ENCODE results near the gene CHID1.

The CHID1 gene

DNA sequence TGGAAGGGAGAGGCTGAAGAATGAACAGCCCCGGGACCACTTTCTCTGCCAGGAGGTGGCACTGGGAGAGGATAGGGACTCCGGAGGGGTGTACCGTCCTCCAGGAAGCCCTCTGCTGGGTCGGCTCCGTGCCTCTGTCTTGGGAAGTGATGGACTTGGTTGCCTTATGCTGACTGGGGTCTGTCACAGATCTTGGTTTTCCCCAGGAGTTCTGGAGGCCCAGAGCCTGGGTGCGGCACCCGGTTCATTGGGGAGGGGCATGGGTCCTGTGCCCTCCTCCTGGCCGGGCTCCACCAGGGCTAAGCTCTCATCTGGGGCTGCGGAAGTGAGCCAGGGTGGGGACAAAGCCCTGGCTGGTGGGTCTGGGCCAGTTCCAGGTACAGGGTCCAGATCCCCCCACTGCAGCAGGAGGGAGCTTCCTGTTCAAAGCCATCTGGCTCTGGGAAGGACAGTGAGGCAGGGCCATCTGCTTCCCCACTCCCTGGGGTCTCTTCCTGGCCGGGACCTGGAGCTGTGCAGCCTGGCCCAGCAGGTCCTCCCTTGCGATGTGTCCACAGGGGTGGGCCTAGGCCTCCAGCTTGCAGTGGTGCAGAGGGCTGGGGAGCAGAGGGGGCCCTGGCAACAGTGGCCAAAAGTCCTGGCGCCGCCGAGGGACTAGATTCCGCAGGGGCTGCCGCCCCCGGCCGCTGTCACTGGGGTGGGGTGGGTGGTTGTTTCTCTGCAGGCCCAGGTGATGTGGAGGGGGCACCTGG lies 14.0 kb upstream of the CHID1 start:
- DNase-seq: no peak
- peaks cover 9% of the 10 kb centered on the region for H3K79me1 ChIP-seq (ENCODE audit: low read length)
- no peak overlapping the region for H3K23ac ChIP-seq (ENCODE audit: low read length)
- no peak overlapping the region for H2BK12ac ChIP-seq (ENCODE audit: low read length)
- H4K91ac ChIP-seq (ENCODE audit: low read depth, low read length): peak overlapping the region; percentile 85
- WGBS (ENCODE audit: extremely low coverage, insufficient coverage, insufficient read length): no CpG with 5 or more reads among the region's 18 CpGs
- no peak overlapping the region for H4K12ac ChIP-seq (ENCODE audit: low read depth, low read length)
- H3K79me2 ChIP-seq (ENCODE audit: control insufficient read depth, insufficient read depth, low read length, poor library complexity): peaks cover 15% of the 10 kb centered on the region
- no peak overlapping the region for H3K4me3 ChIP-seq (ENCODE audit: low read depth, low read length)
- H4K8ac ChIP-seq (ENCODE audit: low read depth, low read length): no peak overlapping the region
- no peak overlapping the region for H3K18ac ChIP-seq (ENCODE audit: low read length)
- no peaks in the 10 kb centered on the region for H3K27me3 ChIP-seq (ENCODE audit: insufficient read depth, low read length)
- H3K9ac ChIP-seq (ENCODE audit: low read length): no peak overlapping the region
- no peak overlapping the region for H3K14ac ChIP-seq (ENCODE audit: low read length)
- no peak overlapping the region for H3K4ac ChIP-seq (ENCODE audit: low read depth, low read length)
- H3K4me1 ChIP-seq (ENCODE audit: control insufficient read depth in 1 of 2, insufficient read depth in 2 of 2, low read length in 2 of 2): peaks cover 3 to 15% of the 10 kb centered on the region in 2 experiments
- no peak overlapping the region for H3K4me2 ChIP-seq (ENCODE audit: low read length)
- H2AFZ ChIP-seq (ENCODE audit: insufficient read depth, low read length, poor library complexity): no peak overlapping the region
- peak overlapping the region; percentile 4 for H2AK5ac ChIP-seq (ENCODE audit: low read length)
- H2BK120ac ChIP-seq (ENCODE audit: insufficient read depth, low read length, poor library complexity): no peak overlapping the region
- peaks cover 10 to 13% of the 10 kb centered on the region in 2 experiments for H3K36me3 ChIP-seq (ENCODE audit: control insufficient read depth in 1 of 2, insufficient read depth in 2 of 2, low read length in 2 of 2)
- no peak overlapping the region for H2BK5ac ChIP-seq (ENCODE audit: low read depth, low read length, poor library complexity)
- no peaks in the 10 kb centered on the region for H3K9me3 ChIP-seq (ENCODE audit: insufficient read depth, low read depth, low read length)
- no peak overlapping the region for H3K27ac ChIP-seq (ENCODE audit: low read depth, low read length)

DNA sequence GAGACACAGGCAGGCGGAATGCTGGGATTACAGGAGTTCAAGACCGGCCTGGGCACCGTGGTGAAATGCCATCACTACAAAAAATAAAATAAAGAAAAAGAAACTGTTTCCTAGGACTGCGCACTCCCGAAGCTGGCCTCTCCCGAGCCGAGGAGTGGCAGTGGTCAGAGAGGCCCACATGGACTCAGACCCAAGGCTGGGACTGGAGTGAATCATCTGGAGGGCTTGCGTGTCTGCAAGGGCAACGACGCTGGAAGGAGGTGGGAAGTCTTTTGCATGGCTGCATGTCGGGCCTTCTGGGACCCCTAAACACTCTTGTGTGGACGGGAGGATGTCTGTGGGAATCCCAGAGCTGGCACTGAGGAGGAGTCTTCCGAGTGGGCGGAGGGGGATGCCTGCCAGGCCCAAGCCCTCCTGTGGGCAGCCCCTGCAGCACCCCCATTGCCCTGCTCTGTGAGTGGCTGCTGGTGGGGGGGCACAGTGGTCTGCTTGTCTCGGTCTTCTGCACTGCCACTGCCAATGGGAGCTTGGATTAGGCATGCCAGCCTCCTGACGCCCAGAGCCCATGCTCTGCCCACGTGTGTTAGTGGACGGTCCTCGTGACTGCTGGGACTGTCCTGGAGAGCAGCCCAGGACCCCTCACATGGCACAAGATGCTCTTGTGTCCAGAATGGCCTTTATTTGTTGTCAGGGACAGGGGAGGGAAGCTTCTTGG lies 13.2 kb upstream of the CHID1 start:
- no CpG with 5 or more reads among the region's 19 CpGs for WGBS (ENCODE audit: extremely low coverage, insufficient coverage, insufficient read length)
- Histone ChIP-seq H3K4ac (ENCODE audit: low read depth, low read length) (no peak overlapping the region), H4K12ac (ENCODE audit: low read depth, low read length) (no peak overlapping the region), H2BK5ac (ENCODE audit: low read depth, low read length, poor library complexity) (no peak overlapping the region), H3K9me3 (ENCODE audit: insufficient read depth, low read depth, low read length) (peaks cover 2% of the 10 kb centered on the region), H3K27ac (ENCODE audit: low read depth, low read length) (no peak overlapping the region), H3K23ac (ENCODE audit: low read length) (no peak overlapping the region), H3K4me3 (ENCODE audit: low read depth, low read length) (no peak overlapping the region), H3K36me3 (ENCODE audit: control insufficient read depth in 1 of 2, insufficient read depth in 2 of 2, low read length in 2 of 2) (peaks cover 7 to 8% of the 10 kb centered on the region in 2 experiments), H3K4me2 (ENCODE audit: low read length) (no peak overlapping the region), H3K18ac (ENCODE audit: low read length) (no peak overlapping the region), H4K91ac (ENCODE audit: low read depth, low read length) (no peak overlapping the region), H2AFZ (ENCODE audit: insufficient read depth, low read length, poor library complexity) (no peak overlapping the region), H3K79me2 (ENCODE audit: control insufficient read depth, insufficient read depth, low read length, poor library complexity) (peaks cover 10% of the 10 kb centered on the region), H4K8ac (ENCODE audit: low read depth, low read length) (no peak overlapping the region), H2AK5ac (ENCODE audit: low read length) (no peak overlapping the region), H3K27me3 (ENCODE audit: insufficient read depth, low read length) (no peaks in the 10 kb centered on the region), H2BK12ac (ENCODE audit: low read length) (no peak overlapping the region), H3K4me1 (ENCODE audit: control insufficient read depth in 1 of 2, insufficient read depth in 2 of 2, low read length in 2 of 2) (peaks cover 3 to 10% of the 10 kb centered on the region in 2 experiments), H2BK120ac (ENCODE audit: insufficient read depth, low read length, poor library complexity) (no peak overlapping the region), H3K14ac (ENCODE audit: low read length) (no peak overlapping the region), H3K79me1 (ENCODE audit: low read length) (peaks cover 9% of the 10 kb centered on the region), H3K9ac (ENCODE audit: low read length) (no peak overlapping the region)
- no peak for DNase-seq

DNA sequence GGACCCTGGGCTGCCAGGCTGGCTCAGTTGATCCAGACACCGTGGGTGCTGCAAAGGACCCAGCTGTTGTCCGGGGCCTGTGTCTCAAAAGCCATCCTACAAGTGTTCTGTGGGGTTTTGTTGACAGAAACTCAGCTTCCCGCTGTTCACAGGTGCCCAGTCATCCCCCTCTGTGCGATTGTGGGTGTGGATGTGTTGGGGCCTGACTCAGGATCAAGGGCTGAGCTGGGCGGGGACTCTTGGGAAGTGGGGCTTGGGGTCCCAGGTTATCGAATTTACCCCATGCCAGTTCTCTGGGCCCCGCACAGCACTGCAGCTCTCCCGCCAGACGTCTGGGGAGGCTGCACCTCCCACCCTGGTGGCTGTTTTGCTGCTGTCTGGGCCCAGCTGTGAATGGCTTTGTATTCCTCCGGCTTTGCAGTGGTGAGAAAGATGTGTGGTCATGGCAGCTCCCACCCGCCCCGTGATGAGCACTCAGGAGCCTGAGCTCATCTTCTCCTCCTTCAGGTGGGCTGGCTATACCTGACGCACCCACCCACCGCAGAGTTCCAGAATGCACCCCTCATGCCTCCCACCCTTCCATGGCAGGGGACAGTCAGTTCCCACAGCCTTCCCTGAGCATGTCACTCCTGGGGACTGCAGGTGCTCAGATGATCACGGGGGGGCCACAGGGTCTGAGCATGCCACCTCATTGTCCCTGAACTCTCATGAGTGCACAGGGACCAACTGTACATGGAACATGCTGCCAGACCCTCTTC lies 11.5 kb upstream of the CHID1 start:
- no peak for DNase-seq
- no peak overlapping the region for H3K4ac ChIP-seq (ENCODE audit: low read depth, low read length)
- H3K18ac ChIP-seq (ENCODE audit: low read length): no peak overlapping the region
- H4K12ac ChIP-seq (ENCODE audit: low read depth, low read length): no peak overlapping the region
- H2AFZ ChIP-seq (ENCODE audit: insufficient read depth, low read length, poor library complexity): no peak overlapping the region
- H3K4me3 ChIP-seq (ENCODE audit: low read depth, low read length): no peak overlapping the region
- H4K91ac ChIP-seq (ENCODE audit: low read depth, low read length): no peak overlapping the region
- H2AK5ac ChIP-seq (ENCODE audit: low read length): no peak overlapping the region
- no peak overlapping the region for H2BK120ac ChIP-seq (ENCODE audit: insufficient read depth, low read length, poor library complexity)
- H2BK12ac ChIP-seq (ENCODE audit: low read length): no peak overlapping the region
- peaks cover 9% of the 10 kb centered on the region for H3K79me1 ChIP-seq (ENCODE audit: low read length)
- H3K36me3 ChIP-seq (ENCODE audit: control insufficient read depth in 1 of 2, insufficient read depth in 2 of 2, low read length in 2 of 2): peaks cover under 1 to 2% of the 10 kb centered on the region in 2 experiments
- no peak overlapping the region for H3K4me2 ChIP-seq (ENCODE audit: low read length)
- H3K14ac ChIP-seq (ENCODE audit: low read length): no peak overlapping the region
- H3K27me3 ChIP-seq (ENCODE audit: insufficient read depth, low read length): no peaks in the 10 kb centered on the region
- peaks cover 6% of the 10 kb centered on the region for H3K79me2 ChIP-seq (ENCODE audit: control insufficient read depth, insufficient read depth, low read length, poor library complexity)
- H3K4me1 ChIP-seq (ENCODE audit: control insufficient read depth in 1 of 2, insufficient read depth in 2 of 2, low read length in 2 of 2): peaks cover 3 to 6% of the 10 kb centered on the region in 2 experiments
- no peak overlapping the region for H3K9ac ChIP-seq (ENCODE audit: low read length)
- no peak overlapping the region for H3K23ac ChIP-seq (ENCODE audit: low read length)
- no peak overlapping the region for H2BK5ac ChIP-seq (ENCODE audit: low read depth, low read length, poor library complexity)
- no peak overlapping the region for H4K8ac ChIP-seq (ENCODE audit: low read depth, low read length)
- no peak overlapping the region for H3K27ac ChIP-seq (ENCODE audit: low read depth, low read length)
- H3K9me3 ChIP-seq (ENCODE audit: insufficient read depth, low read depth, low read length): peaks cover 2% of the 10 kb centered on the region
- no CpG with 5 or more reads among the region's 15 CpGs for WGBS (ENCODE audit: extremely low coverage, insufficient coverage, insufficient read length)

DNA sequence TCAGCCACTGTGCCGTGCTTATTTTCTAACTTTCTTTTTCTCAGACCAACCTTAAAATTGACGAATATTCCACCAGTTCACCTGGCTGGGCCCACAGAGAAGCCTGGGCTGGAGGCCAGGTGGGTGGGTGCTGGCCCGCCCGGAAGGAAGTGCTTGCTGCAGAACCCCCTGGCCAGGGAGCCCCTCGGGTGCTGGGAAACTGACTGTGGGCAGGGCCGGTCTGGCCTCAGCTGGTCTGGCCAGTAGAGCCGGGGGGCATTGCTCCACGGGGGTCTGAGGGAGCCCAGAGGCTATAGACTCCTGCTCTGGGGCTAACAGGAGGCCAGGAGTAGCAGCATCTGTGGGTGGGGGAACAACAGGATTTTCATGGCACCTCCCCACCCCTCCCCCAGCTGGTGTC lies 6.8 kb upstream of the CHID1 start:
- no peak overlapping the region for H3K14ac ChIP-seq (ENCODE audit: low read length)

More for the DNA sequence above, 6.8 kb upstream of the CHID1 start:
- Histone ChIP-seq H4K12ac (ENCODE audit: low read depth, low read length) (no peak overlapping the region), H3K18ac (ENCODE audit: low read length) (no peak overlapping the region), H3K4ac (ENCODE audit: low read depth, low read length) (no peak overlapping the region), H3K4me3 (ENCODE audit: low read depth, low read length) (no peak overlapping the region), H3K79me1 (ENCODE audit: low read length) (no peaks in the 10 kb centered on the region), H3K23ac (ENCODE audit: low read length) (no peak overlapping the region), H2BK5ac (ENCODE audit: low read depth, low read length, poor library complexity) (no peak overlapping the region), H3K36me3 (ENCODE audit: control insufficient read depth in 1 of 2, insufficient read depth in 2 of 2, low read length in 2 of 2) (no peaks in the 10 kb centered on the region), H4K8ac (ENCODE audit: low read depth, low read length) (no peak overlapping the region), H2BK12ac (ENCODE audit: low read length) (no peak overlapping the region), H2BK120ac (ENCODE audit: insufficient read depth, low read length, poor library complexity) (no peak overlapping the region), H2AK5ac (ENCODE audit: low read length) (no peak overlapping the region), H2AFZ (ENCODE audit: insufficient read depth, low read length, poor library complexity) (no peak overlapping the region), H4K91ac (ENCODE audit: low read depth, low read length) (no peak overlapping the region), H3K9me3 (ENCODE audit: insufficient read depth, low read depth, low read length) (peaks cover 2% of the 10 kb centered on the region), H3K27ac (ENCODE audit: low read depth, low read length) (no peak overlapping the region), H3K9ac (ENCODE audit: low read length) (no peak overlapping the region), H3K79me2 (ENCODE audit: control insufficient read depth, insufficient read depth, low read length, poor library complexity) (no peaks in the 10 kb centered on the region), H3K27me3 (ENCODE audit: insufficient read depth, low read length) (no peaks in the 10 kb centered on the region), H3K4me1 (ENCODE audit: control insufficient read depth in 1 of 2, insufficient read depth in 2 of 2, low read length in 2 of 2) (no peaks in the 10 kb centered on the region), H3K4me2 (ENCODE audit: low read length) (no peak overlapping the region)
- DNase-seq: no peak
- WGBS (ENCODE audit: extremely low coverage, insufficient coverage, insufficient read length): no CpG with 5 or more reads among the region's 8 CpGs
